ENCODE results near the gene UBE2H.
"Not testable (repeated sequence)": the region's sequence is repeated elsewhere in the genome, so short reads cannot be mapped to it uniquely, and the experiment has no call there.

The UBE2H gene

DNA sequence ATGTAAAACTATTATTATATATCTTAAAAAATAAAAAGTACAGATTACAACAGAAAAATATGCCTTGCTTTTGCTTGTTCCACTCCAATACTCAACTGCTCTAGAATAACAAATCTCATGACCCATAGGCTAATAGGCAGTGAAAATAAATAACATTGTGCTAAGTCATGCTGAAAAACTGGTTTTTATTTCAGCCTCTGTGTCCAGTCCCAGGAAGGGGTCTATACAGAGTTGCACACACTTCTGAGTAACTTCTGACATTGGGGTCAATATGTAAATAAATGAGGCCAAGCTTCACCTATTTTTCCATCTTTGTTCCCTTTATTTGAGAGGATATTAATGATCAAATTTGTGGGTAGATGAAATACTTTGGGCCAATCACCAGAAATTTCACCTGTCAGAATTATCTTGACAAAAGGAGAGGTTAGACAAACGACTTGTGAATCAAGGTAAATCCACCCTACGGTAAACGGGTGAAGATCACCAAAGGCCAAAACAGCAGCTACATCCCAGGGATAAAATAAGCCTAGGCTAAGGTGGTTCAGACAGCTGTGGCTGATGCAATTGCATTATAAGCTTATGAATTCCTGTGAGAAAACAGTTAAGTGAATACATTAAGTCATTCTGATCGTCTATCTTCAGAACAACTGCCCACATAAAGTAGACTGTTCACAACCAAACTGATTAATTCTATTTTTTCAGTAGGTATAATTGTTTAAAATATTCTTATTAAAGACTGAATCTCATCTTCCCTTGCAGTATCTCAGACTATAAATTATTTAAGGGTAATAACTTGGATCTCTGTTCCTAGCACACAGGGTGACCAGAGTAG, 87.5 kb downstream of the UBE2H start:
- DNase-seq (ENCODE audit: low read depth), result no peak
- TF ChIP-seq, protein P1, sequence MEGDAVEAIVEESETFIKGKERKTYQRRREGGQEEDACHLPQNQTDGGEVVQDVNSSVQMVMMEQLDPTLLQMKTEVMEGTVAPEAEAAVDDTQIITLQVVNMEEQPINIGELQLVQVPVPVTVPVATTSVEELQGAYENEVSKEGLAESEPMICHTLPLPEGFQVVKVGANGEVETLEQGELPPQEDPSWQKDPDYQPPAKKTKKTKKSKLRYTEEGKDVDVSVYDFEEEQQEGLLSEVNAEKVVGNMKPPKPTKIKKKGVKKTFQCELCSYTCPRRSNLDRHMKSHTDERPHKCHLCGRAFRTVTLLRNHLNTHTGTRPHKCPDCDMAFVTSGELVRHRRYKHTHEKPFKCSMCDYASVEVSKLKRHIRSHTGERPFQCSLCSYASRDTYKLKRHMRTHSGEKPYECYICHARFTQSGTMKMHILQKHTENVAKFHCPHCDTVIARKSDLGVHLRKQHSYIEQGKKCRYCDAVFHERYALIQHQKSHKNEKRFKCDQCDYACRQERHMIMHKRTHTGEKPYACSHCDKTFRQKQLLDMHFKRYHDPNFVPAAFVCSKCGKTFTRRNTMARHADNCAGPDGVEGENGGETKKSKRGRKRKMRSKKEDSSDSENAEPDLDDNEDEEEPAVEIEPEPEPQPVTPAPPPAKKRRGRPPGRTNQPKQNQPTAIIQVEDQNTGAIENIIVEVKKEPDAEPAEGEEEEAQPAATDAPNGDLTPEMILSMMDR (IDR thresholded peaks at IDR 0.05; ENCODE audit: low read depth, low read length, missing control alignments), result no peak
- H3K4me3 ChIP-seq (ENCODE audit: low read depth, low read length), result no peak overlapping the region

DNA sequence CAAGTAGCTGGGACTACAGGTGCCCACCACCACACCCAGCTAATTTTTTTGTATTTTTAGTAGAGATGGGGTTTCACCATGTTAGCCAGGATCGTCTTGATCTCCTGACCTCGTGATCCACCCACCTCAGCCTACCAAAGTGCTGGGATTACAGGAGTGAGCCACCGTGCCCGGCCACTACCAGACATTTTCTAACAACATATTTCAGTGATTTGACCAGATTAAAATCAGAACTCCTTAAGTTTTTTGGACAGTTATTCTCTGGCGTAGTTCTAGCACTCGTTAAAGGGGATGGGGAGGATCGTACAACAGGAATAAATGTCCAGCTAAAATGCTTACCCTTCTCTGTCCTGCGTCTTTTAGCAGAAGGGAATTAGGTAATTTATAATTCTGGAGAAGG, 88.1 kb downstream of the UBE2H start:
- not testable (repeated sequence) for H3K4me3 ChIP-seq (ENCODE audit: low read depth, low read length); DNase-seq (ENCODE audit: low read depth)

DNA sequence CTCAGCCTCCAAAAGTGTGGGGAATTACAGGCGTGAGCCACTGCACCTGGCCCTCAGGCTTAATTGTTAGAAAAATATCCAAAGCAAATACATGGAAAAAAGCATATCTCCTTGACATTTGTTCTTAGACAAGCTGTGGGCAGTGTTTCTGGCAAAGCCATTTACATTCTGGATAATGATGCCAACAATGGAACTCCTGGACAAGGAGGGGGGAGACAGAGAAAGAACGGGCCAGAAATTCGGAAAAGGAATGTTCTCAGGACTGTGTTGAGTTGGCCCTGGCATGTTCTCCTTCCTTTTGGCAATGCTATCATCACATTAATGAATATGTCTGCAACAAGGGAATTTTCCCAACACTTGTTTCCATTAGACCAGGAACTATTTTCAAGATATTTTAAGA, 88.7 kb downstream of the UBE2H start:
- no peak overlapping the region for H3K4me3 ChIP-seq (ENCODE audit: low read depth, low read length)
- no peak for DNase-seq (ENCODE audit: low read depth)
- TF ChIP-seq, protein P1 (IDR thresholded peaks at IDR 0.05; ENCODE audit: low read depth, low read length, missing control alignments), result no peak

DNA sequence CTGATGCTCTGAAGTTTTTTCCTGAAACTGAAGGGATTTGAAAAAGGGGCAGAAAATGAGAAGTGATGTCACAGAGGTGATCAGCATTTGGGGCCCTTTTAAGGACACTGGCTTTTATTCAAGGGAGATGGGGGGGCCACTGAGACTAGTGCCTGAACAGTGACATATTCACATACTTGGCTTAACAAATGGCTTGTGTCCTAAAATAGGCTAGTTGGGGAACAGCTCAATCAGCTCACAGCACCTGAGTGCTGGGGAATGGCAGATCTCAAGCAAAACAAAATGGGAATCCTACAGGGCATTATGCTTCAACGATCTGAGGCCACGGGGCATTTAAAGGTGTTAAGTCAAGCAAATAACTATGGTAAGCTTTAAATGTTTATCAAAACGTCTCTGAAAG, 90.1 kb downstream of the UBE2H start:
- no peak for DNase-seq (ENCODE audit: low read depth)
- no peak overlapping the region for H3K4me3 ChIP-seq (ENCODE audit: low read depth, low read length)
- TF ChIP-seq, protein P1 (IDR thresholded peaks at IDR 0.05; ENCODE audit: low read depth, low read length, missing control alignments), result no peak

DNA sequence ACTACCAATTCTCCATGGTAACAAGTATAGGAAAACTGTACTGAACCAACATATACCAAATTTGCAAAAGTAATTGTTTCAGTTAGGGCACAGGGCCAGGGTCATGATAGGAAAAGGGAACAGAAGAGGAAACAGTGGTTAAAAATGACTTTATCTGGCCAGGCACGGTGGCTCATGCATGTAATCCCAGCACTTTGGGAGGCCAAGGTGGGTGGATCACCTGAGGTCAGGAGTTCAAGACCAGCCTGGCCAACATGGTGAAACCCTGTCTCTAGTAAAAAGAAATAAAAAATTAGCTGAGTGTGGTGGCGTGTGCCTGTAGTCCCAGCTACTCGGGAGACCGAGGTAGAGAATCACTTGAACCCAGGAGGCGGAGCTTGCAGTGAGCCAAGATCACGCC, 92.0 kb downstream of the UBE2H start:
- not testable (repeated sequence) for DNase-seq (ENCODE audit: low read depth)

DNA sequence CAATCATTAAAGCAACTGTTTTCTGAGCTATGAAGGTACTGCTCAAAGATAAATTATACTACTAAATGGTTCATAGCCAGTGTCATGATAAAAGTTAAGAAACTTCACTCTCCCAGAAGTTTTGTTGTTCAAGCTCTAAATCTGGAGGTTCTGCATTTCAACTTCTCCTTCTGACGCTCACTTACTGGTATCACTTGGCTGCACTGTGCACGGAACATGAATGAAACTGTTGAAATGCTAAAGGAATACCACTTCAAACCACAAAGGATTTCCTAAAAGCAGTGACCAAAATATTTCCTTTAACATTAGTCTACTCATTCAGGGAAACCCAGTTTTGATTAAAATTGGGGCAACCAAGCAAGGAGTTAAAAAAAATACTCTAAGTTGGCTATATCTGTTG, 93.6 kb downstream of the UBE2H start:
- TF ChIP-seq, protein P1 (IDR thresholded peaks at IDR 0.05; ENCODE audit: low read depth, low read length, missing control alignments), result no peak
- peak; percentile 27 for DNase-seq (ENCODE audit: low read depth)
- no peak overlapping the region for H3K4me3 ChIP-seq (ENCODE audit: low read depth, low read length)

More for the DNA sequence above, 92.0 kb downstream of the UBE2H start:
- H3K4me3 ChIP-seq (ENCODE audit: low read depth, low read length), result not testable (repeated sequence)

DNA sequence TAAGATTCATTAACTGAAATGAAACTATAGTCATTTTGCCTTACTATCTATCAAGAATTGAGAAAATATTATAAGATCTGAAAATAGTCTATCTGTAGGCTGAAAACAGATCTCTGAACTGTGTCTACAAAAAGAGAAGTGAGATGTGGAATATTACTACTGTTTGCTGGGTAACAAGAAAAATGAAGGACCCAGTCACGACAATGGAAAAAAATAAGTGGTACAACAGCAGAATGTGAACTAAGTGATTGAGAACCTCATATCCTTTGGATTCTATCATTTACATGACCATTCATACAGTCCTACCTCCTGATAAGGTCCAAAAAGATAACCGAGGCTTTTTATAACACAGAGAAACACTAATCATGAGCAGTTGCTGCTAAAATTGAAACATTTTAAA, 94.3 kb downstream of the UBE2H start:
- TF ChIP-seq, protein P1 (IDR thresholded peaks at IDR 0.05; ENCODE audit: low read depth, low read length, missing control alignments), result no peak
- DNase-seq (ENCODE audit: low read depth), result no peak

DNA sequence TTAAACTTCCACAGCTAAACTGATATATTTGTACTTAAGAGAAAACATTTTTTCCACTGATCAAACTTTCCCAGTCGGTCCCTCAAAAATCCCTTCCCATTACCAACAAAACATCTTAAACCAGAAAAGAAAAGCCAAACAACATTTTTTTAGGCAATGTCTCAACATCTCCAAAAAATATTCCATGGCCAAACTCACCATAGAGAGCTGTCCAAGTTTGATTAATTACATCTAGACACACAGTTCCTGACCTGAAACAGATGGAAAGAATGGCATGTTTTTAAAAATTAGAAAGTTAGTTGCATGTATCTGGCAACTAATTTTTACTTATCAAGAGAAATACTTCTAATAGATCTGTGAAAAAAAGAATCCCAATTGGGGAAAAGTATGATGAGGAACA, 95.4 kb downstream of the UBE2H start:
- DNase-seq (ENCODE audit: low read depth), result no peak
- no peak overlapping the region for H3K4me3 ChIP-seq (ENCODE audit: low read depth, low read length)
- TF ChIP-seq, protein P1 (IDR thresholded peaks at IDR 0.05; ENCODE audit: low read depth, low read length, missing control alignments), result no peak

More for the DNA sequence above, 94.3 kb downstream of the UBE2H start:
- H3K4me3 ChIP-seq (ENCODE audit: low read depth, low read length), result no peak overlapping the region
